Astrocyte of the hippocampus (primary cell): Measurements from ENCODE around the gene AMT.
A peak's percentile ranks its signal among the peaks of the same experiment; 100 is the strongest.
"Not testable (repeated sequence)": the region's sequence is repeated elsewhere in the genome, so short reads cannot be mapped to it uniquely, and the experiment has no call there.

Experiments
- DNase-seq: peaks from one replicate; pipeline ENCODE4 v3.0.0; 2011; ENCODE audit warnings: low read depth, low spot score

The AMT gene

DNA sequence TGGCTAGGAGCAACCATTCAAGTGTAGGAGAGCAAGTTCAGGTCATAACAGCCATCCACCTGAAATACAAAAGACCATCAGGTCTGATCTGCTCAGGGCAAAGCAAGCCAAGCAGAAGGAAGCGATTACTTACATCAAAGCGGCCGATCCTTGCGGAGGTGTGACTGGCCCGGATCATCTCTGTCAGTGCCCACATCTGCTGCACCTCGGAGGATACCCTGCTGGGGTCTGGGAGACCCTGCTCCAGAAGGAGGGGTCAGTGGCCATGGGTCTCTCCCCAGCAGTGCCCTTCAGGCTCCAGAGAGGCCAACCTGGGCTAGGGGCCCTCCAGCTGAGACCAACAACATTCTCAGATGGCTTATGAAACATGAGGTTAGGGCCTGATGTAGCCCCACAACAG lies 2.5 kb upstream of the AMT start:
- DNase-seq: no peak

DNA sequence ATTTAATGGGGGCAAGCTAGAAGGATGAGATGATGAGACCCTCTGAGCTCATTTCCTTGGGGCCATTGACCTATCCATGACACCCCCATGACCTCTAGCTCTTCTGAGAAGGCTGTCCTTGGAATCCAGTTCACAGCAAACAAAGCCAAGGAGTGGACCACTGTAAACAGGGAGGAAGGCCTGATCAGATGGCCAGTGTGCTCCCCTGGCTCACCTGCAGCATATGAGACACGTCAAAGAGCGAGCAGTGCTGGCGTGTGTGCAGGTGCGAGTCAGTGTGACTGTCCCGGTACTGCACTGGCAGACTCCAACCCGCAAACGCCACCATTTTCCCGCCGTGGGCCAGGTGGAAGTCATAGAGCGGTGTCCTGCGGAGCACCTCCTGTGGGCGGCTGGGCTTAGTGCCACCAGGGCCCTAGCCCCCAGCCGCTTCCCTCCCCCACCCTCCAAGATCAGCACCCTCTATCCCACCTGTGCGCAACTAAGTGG lies 339 bp downstream of the AMT start:
- no peak for DNase-seq

DNA sequence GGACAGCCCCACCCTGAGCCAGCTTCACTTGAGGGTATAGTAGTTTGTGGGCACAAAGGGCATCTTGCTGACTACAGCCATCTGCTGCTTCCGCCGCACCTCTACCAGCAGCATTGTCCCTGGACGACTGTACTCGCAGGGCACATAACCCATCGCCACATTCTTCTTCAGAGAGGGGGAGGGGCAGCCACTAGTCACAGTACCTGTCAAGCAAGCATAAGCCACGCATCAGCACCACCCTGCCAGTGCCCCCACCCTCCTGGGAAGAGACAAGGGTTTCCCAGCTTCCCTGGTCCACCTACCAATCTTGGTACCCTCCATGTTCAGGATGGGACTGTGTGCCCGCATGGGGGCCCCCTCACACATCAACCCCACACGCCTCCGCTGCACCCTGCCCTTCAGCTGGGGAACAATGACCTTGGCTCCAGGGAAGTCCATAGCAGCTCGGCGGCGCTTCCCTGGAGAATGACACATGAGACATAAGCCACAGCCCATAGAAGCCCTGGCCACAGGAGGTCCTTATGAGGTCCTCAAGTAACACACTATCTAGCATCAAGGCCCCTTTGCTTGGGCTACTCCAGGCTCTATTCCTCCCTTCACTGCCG lies 4.7 kb downstream of the AMT start:
- DNase-seq: no peak

DNA sequence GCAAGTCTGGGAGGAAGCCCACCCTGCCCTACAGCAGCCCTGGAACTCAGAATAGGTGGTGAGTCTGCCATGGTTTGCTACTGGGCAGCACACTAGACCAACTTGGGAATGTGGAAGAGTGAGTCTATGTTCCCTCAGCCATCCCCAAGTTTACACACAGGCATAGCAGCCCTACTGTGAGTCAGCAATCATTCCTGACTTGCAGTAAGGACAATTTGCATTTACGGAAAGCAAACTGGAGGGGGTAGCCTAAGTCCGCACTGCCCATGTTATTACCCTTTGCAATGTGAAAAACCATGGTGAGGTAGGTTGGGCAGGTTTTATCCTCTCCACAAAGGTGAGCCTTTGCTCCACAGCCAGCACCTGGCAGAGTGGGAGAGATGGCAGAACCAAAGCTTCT lies 5.4 kb downstream of the AMT start:
- no peak for DNase-seq

DNA sequence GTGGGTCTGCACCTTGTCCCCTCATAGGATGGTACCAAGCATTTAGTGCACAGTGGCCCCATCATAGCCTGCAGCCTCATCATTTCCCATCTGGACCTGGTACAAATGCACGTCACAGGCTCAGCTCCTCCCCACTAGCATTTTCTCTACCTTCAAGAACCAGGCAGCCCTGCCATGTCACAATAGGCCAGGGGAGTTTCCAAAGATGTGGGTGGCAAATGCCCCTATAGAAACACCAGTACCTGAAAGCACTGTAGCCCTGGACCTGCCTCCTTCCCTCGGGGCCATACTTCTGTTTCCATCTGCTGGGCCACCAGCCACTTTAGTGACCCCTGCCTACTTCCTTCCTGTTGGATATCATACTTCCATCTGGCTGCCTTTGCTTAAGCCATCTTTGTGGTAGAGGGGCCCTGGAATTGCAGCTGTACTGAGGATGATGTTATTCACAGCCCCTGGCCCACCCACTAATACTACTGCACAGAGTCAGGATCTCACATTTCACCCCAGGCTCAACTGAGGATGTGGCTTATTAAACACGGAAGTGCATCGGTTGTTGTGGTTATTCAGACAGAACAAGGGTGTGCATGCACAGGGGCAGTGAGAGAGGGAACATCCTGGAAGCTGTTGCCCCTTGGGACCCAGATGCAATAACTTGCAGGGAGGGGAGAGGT lies 6.2 kb downstream of the AMT start:
- no peak for DNase-seq

DNA sequence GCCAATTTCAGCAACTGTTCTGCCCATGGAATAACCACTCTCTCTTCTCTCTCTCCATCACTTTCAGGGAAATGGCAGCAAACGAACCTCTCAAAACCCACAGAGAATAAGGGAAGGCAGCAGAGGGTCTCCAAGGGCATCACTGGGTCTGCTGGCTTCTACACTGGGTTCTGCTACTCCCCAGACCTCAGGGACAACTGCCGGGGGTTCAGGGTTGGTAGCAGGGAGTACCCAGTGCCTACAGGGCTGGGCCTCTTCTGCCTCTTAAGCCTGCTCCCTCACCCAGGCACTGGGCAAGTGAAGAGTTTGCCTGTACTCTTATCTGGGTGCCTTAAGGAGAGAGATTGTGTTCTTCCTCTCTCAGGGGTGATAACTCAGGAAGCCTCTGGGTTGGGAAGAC lies 7.5 kb downstream of the AMT start:
- DNase-seq: no peak

DNA sequence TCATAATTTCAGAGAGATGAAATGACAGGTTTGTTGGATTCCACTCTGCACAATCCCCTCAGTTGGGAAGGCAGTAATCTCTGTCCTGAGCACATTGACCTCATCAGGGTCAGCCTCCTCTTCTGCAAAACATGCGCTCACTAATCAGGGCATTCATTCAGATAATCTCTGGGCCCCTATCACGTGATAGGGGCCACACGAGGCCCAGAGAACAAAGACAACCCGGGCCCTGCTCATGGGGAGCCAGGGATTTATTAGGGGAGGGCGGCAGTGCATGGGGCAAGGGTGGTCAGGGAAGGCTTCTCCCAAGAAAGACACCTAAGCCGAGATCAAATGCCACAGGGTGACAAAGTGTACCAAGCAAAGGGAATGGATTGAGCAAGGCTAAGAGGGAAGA lies 8.9 kb downstream of the AMT start:
- no peak for DNase-seq

DNA sequence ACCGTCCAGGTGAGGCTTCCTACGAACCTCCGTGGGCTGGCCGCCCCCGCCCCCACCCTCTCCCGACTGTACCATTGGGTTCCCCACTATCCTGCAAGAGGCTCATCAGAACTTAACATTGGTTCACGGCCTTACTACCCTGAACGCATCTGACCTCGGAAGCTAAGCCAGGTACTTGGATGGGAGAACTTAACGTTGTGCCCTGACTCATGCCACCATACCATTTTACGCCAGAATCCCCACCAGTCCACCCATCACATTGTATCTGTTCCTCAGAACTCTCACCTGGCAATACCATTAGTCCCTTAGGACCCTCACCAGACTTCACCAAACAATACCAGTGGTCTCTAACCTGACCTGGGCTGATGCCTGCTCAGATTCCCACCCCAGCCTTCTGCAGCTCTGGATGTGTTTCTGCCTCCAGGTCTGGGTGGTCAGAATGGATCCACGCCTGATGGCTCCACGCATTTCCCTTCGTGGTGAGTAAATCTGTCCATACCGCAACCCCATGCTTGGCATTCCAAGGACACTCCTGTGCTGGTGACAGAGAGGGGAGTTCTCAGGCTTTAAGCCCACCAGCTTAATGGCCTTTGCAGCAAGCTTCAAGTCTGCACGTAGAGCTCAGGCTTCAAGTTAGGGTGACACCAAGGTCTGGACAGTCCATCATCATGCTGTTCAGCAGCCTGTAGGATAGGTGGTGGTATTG lies 9.5 kb downstream of the AMT start:
- DNase-seq: no peak

DNA sequence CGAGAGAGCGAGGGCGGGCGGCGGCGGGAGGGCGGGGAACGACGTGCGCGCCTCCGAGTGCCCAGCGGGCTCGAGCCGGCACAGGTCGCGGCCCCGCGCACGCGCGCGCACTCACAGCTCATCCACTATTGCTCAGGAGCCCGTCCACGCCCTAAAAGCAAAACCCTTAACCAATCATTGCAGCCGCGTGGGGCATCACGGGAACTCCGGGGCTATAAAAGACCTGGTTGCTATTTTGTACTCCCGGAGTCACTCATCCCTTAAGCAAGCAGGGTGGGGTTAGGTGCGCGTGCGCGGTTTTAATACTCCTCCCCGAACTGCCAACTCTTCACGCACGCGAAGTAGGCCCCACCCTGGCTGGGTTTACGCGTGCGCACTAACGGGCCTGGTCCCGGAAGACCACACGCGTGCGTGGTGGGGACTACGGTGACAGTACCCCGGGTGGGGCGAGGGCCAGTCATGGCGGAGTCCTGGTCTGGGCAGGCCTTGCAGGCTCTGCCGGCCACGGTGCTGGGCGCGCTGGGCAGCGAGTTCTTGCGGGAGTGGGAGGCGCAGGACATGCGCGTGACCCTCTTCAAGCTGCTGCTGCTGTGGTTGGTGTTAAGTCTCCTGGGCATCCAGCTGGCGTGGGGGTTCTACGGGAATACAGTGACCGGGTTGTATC lies 10.2 kb downstream of the AMT start, which contains the start of the genes RHOA and TCTA:
RHOA (minus strand) TSS at position 9 of the 664 bp plus-strand sequence. CDS start 36,387 bp downstream, outside the sequence.
TCTA (plus strand) TSS at position 456 of the 664 bp plus-strand sequence; CDS start at position 460, 4 bp downstream.
- DNase-seq: peak; percentile 100

DNA sequence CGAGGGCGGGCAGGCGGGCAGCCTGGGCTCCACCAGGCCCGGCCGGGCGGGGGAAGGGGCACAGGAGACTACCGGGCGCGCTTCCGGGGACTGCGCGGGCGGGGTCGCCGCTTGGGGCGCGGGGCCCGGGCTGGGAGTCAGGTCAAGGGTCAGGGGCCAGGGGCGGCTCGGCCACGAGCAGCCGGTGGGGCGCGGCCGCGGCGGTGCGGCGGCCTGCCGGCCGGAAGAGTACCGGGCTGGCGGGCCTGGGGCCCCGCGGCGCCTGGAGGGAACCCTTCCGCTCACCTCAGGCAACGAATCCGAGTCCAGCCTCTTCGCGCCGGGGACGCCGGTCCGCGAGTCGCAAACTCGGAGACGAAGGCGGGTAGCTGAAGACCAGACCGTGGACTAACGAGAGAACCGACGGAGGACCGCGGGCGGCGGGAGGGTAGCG lies 10.7 kb downstream of the AMT start:
- DNase-seq: peak; percentile 64

DNA sequence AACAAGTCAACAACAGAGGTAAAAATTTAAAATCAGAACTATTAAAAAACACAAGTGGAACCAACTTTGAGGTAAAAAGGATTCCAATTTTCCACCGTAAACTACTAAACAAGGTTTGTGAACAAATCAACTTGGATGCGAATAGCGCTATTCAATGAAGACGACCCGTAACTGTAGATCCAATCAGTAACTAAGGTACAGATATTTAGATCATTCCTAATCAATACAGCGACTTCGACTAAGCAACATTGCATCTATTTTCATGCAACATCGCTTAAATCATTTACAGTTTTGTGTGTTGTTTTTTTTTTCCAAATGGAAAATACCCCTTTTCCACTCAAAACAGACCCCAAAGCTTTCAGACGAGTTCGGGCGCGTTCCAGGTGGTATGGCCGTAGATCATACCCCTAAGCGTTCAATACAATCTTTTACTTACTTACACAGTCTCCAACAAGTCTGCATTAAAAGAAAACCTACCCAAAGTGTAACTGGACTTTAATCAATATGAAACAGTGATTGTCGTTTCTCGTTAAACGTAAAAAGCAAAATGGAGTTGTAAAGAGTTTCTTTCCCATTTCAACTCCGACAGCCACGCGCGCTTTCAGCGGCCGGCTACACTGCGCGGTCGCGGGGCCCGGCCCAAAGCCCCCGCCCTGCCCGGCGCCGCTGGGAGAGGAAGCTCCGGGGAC lies 11.3 kb downstream of the AMT start:
- no peak for DNase-seq

DNA sequence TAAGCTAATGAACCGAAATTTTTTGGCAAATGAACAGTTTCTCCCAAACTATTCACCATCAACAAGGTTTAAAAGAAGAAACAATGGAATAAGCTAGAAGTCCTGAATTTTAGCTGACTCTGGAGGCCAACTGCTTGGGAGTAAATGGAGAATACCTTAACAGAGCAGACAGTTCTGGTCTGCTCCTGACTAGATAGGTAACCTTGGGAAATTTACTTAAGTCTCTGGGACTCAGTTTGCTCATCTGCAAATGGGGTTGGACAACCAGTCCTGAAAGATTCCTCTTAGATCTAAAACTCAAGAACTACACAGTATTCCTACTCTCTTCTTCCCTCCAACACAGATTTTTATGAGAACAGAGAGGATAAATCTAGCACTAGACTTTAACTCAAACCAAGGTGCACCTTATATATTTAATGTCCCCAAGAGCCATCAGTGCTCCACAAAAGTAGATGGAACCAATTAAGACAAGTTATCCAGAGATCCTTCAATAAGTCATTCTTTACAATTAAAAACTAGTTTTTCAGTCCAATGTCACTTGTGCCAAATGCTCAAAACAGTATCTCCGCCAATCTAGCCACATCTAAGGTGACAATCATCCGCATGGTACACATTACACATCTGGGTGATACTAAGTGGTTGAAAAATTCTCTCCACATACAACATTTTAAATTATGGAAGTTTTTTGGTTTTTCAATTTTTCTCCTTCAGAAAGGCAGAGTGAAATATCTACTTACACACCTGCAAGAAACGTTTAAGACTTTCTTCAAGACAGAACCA lies 12.0 kb downstream of the AMT start:
- DNase-seq: no peak

DNA sequence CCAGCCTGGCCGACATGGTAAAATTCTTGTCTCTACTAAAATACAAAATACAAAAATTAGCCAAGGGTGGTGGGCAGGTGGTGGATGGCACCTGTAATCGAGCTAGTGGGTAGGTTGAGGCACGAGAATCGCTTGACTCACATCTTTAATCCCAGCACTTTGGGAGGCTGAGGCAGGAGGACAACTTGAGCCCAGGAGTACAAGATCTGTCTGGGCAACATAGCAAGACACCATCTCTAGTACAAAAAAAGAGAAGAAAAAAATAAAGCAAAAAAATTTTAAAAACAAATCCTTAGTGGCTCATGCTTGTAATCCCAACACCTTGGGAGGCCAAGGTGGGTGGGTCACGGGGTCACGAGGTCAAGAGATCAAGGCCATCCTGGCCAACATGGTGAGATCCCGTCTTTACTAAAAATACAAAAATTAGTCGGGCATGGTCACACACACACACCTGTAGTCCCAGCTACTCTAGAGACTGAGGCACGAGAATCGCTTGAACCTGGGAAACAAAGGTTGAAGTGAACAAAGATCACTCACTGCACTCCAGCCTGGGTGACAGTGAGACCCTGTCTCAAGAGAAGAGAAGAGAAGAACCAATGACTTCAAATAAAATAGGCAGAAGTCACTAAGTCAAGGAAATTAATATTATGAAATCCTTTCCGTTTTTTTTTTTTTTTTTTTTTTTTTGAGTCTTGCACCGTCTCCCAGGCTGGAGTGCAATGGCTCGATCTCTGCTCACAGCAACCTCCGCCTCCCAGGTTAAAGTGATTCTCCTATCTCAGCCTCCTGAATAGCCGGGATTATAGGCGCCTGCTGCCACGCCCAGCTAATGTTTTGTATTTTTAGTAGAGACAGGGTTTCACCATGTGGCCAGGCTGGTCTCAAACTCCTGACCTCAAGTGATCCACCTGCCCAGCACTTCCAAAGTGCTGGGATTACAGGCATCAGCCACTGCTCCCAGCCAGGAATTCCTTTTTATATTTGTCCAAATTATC lies 15.4 kb downstream of the AMT start:
- no peak for DNase-seq

DNA sequence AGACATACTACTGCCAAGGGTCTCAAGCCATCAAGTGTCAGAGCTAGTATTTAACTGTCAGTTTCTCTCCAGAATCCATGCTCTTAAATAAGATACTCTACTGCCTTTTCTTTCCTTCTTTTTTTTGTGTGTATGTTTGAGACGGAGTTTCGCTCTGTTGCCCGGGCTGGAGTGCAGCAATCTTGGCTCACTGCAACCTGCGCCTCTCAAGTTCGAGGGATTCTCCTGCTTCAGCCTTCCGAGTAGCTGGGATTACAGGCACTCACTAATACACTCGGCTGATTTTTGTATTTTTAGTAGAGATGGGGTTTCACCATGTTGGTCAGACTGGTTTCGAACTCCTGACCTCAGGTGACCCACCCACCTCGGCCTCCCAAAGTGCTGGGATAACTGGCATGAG lies 16.7 kb downstream of the AMT start:
- not testable (repeated sequence) for DNase-seq

DNA sequence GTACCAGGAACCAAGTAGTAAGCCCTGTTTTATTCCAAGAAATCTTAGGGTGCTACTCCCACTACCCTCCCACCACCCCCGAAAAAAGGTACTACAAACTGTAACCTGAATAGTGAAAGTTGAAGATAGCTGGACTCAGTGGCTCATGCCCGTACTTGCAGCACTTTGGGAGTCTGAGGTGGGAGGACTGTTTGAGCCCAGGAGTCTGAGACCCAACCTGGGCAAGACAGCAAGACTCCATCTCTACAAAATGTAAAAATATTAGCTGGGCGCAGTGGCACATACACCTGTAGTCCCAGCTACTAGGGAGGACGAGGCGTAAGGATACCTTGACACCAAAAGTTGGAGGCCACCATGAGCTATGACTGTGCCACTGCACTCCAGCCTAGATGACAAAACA lies 18.4 kb downstream of the AMT start:
- DNase-seq: no peak

DNA sequence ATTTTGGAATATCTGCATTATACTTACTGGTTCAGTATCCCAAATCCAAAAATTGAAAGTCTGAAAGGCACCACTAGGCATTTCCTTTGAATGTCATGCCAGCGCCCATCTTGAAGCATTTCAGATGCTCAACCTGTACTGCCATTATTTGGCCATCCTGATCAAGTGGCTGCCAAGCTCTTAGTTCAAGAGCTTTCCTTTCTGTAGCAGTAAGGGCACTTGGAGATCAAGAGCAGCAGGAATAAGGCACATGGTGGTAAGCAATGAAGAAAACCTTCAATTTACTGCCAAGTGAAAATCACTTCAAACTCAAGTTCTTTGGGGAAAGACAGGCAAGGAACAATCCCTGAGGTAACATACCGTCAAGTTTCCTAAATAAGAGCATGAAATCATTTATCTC lies 20.5 kb downstream of the AMT start:
- DNase-seq: no peak

DNA sequence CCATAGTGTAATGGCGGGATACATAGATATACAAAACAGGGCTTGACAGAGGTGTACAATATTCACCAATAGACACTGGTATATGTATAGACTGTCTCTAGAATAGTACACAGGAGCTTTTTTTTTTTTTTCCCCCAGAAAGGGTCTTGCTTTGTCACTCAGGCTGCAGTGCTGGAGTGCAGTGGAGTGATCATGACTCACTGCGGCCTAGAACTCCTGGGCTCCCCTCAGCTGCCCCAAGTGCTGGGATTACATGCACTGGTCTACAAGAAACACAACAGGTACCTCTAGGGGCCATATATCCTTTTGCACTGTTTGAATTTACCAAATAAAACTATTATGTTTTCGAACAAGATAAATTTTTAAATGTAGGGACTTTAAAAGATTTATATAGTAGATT lies 22.8 kb downstream of the AMT start:
- DNase-seq: peak; percentile 58

DNA sequence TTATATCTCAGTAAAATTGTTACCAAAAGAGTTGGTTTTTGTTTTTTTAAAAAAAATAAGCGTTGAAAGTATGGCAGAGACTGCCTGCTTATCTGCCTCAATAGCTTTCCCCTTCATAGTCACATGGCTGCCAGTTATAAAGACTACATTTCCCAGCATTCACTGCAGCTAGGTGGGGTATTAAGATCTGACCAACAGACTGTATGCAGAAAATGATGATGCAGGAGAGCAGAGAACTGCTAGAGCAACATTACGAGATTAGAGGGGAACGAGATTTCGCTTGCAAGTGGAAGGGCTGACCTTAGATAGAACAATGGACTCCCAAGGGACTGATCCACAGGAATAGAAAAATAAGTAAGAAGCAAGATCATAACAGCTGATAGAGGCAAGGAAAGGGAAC lies 24.8 kb downstream of the AMT start:
- DNase-seq: peak; percentile 32

DNA sequence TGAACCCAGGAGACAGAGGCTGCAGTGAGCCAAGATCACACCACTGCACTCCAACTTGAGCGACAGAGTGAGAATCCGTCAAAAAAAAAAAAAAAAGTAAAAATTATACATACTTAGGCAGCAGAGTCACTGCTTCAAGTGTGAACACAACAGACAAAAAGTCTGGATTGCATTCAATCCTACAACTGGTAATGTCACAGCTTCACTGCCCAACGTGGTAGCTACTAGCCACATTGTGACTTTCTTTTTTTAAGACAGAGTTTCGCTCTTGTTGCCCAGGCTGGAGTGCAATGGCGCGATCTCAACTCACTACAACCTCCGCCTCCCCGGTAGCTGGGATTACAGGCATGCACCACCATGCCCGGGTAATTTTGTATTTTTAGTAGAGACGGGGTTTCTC lies 31.0 kb downstream of the AMT start:
- not testable (repeated sequence) for DNase-seq
